NCI-H82 (cell line): ENCODE results near the gene SURF6.

ENCODE experiments used
- DNase-seq: peaks from one replicate; lab custom pipeline; 2025; lab: John Stamatoyannopoulos, UW

SURF6 gene

DNA sequence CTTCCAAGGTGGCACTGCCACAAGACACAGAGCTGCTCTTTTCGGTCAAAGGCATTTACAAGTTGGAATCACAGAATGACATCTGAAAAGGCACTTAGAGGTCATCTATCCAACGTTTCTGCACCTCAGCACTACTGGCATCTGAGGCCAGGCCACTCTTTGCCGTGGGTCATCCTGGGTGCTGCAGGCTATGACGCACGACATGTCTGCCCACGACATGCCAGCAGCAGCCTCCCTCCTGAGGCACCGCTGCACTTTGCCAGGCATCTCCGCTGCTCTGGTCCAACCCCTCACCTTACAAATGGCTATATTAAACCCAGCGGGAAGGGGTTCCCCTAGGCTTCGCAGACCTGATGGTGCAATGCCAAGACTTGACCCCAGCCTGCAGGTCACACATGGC is 31.8 kb upstream of the SURF6 start:
- DNase-seq, result no peak

DNA sequence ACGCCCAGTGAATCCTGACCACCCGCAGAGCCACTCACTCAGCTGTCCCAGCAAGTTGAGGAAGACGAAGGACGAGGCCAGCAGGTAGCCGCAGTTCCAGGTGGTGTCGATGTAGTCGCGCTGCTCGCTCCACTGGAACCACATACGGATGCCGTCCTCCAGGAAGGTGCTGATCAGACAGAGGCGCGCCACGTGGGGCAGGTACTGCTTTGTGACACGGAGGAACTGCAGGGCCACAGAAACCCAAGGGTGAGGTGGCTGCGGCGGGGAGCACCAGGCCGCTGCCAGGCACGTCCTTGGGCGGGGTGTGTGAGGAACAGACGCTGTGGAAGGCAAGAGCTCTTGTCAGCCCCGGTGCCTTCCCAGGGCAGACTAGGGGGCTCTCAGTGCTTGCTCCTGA is 31.2 kb upstream of the SURF6 start:
- DNase-seq, result no peak

DNA sequence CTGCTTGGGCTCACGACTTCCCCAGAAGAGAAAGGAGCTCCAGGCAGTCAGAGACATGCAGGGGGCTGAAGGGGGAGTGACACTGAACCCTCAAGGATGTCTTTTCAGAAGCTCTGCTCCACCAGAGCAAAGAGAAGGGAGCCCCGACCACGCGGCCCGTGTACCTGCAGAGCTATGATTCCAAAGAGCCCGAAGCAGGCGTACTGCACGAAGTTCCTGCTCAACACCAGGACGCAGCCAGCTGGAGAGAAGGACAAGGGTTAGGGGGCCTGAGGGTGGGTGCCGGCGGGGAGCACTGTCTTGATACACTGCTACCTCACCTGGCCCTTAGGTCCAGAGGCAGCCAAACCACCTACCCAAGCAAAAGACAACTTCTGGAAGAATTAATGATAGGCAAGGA is 30.4 kb upstream of the SURF6 start:
- DNase-seq, result no peak

- DNase-seq, result peak; percentile 6
Measured at GRCh38 chr9:133362359-133363044, 26.5 kb upstream of the SURF6 start.

GRCh38 chr9:133361507-133362092 is 25.6 kb upstream of the SURF6 start:
- no peak for DNase-seq

- DNase-seq, result peak; percentile 45
Measured at GRCh38 chr9:133360400-133361393, 24.7 kb upstream of the SURF6 start.

DNA sequence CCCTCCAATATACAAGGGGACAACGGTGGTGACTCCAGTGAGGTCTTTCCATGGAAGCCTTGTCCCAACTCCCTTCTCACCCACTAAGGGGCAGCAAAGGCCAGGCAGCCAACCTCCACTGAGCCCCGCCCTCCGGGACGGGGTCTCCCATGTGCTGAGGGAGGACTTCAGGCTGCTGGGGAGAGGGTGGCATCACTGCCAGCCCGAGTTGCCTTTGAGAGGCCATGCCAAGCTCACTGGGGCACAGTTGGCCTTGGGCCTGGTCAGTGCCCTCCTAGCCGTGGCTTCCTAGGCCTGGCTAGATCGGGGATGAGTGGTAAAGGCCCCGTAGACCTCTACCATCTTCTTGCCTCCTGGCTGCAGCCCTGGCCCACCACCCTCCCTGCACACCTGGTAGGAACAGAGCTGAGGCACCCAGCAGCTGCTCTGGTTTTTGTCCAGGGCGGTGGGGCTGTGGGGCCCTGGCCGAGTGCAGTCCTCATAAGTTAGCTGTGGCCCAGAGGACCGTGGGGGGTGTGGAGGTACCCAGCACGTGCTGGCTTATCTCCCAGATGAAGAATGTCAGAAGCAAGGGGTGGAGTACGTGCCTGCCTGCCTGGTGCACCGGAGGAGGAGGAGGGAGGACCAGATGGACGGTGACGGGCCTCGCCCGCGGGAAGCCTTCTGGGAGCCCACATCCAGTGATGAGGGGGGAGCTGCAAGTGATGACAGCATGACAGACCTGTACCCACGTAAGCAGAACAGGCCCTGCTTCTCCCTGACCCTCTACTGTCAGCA is 23.6 kb upstream of the SURF6 start:
- peak; percentile 72 for DNase-seq

GRCh38 chr9:133357656-133358055 is 21.7 kb upstream of the SURF6 start:
- DNase-seq, result no peak

DNA sequence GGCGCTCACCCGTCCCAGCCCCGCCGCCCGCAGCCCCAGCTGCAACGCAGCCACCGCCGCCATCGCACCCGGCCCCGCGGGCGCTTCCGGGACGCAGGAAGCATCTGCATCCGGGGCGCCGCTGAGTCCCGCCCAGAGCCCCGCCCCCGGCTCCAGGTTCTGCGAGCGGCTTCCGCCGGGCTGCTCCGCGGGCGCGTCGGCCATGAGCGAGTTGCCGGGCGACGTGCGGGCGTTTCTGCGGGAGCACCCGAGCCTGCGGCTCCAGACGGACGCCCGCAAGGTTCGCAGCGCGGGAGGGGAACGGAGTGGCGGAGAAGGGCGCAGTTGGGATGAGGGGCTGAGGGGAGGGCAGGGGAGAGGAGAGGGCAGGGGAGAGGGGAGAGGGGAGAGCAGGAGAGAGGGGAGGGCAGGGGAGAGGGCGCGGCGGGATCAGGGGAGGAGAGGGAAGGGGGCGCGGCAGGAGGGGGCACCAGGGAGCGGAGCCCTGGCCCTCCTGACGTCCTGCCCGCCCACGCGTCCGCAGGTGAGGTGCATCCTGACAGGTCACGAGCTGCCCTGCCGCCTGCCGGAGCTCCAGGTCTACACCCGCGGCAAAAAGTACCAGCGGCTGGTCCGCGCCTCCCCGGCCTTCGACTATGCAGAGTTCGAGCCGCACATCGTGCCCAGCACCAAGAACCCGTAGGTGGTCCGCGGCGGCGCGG is 20.6 kb upstream of the SURF6 start, which contains the start of the genes SURF1 and SURF2:
TSS of gene SURF1 (minus strand) at position 97 of the 701 bp plus-strand sequence. CDS start at position 63, 34 bp downstream.
TSS of gene SURF2 (plus strand) at position 160 of the 701 bp plus-strand sequence. CDS start at position 203, 43 bp downstream.
- DNase-seq, result peak; percentile 85

DNA sequence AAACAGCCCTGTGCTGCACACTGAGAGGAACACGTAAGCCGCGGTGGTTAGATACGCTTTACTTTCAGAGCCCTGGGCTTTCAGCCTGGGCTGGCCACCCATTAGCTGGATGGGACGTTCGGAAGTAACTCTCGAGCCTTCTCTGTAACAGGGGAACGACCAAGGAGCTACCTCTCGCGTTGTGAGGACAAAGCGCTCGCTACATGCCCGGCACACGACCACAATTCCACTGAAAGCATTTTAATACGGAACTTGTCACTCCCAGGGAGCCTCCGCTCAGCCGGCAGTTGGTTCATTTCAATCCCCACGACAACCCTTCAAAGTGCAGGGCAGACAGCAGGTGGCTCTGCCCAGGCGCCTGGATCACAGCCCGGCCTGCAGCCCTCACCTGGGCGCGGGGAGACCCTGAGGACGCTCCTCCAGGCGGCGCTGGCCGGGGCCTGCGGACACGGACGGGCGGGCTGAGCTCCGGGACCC is 19.9 kb upstream of the SURF6 start:
- DNase-seq, result peak; percentile 41

- no peak for DNase-seq
Measured at GRCh38 chr9:133354766-133355165, 18.8 kb upstream of the SURF6 start.

- peak; percentile 53 for DNase-seq
Measured at GRCh38 chr9:133353548-133353947, 17.6 kb upstream of the SURF6 start.

DNA sequence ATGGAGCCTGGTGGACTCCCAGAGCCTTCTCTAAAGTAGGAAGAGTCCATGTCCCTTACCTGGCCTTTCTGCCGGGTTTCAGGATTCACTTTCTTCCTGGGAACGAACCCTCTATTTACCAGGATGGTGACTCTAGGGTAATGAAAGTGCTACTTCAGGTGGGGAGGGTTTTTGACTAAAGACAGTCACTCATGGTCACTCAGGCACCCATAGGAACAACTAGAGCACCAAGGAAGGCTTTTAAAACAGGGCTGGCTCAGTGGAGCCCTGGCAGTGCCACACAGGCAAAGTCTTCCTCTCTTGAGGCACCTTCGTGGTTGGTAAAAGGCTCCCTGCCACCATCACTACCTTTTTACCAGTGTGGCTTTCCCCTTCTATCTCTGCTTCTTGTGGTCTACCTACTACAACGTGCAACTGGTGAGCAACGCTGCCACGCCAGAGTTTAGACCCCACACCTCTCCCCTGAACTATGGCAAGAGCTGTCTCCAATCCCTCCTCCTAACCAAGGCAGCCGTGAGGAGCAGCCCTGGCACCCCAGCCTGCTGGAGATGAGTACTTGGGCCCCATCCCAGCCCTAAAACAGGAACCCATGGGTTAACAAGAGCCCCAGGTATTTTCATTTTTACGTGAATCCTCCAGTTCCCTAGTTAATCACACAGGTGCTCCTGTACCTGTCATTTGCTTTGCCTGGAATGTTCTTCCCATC is 16.8 kb upstream of the SURF6 start:
- peak; percentile 48 for DNase-seq

DNA sequence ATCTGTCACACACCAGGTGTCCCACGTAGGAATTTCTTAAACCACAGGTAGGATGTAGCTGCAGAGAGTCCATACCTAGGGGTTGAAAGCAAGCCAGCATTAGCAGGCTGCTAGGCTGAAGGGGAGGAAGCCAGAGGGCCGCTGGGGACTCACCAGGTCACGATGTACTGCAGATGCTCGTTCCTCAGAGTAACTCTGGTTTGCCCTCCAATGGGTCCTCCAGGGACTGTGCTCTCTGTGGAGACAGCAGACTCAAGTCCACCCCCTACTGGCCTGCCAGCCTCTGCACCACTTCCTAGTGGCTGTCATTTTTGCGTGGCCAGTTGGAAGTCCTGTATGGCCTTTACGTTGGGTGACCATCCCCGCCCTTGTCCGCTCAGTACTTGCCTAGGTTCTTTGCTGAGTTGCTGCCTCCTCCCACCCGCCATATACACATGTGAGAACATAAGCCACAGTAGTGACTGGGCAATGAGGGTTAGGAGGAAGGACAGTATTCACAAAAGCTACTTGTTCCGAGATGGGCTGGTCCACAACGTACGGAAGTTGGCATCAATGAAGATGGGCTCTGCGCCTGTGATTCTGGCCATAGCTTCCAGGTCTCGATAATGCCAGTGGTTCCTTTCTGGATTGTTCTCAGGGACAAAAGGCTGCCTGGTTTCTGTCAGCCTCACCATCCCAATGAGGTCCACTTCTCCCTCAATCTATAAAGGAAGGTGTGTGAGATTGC is 16.1 kb upstream of the SURF6 start:
- DNase-seq, result peak; percentile 83

- no peak for DNase-seq
Measured at GRCh38 chr9:133351526-133351907, 15.5 kb upstream of the SURF6 start.

DNA sequence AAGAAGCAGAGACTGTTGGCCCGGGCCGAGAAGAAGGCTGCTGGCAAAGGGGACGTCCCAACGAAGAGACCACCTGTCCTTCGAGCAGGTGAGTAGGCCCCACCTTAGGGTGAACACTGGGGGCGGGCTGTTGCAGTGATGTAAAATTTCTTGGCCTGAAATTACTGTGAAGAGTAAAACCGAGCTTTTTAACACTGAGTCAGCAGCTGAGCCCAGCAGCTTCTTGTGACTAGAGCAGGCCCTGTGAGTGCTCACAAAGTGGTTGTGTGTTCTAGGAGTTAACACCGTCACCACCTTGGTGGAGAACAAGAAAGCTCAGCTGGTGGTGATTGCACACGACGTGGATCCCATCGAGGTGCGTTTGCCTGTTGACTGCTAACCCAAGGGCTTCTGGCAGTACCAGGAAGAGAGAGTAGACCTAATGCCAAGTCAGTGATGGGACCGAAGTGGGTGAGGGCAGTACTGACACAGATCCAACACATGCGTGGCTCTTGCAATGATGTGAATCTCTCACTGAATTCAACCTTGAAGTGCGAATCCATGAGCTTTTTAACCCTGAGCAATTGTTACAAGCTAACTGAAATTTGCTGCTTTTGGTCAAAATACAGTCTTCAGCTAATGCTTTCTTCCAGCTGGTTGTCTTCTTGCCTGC is 14.1 kb upstream of the SURF6 start:
- no peak for DNase-seq

DNA sequence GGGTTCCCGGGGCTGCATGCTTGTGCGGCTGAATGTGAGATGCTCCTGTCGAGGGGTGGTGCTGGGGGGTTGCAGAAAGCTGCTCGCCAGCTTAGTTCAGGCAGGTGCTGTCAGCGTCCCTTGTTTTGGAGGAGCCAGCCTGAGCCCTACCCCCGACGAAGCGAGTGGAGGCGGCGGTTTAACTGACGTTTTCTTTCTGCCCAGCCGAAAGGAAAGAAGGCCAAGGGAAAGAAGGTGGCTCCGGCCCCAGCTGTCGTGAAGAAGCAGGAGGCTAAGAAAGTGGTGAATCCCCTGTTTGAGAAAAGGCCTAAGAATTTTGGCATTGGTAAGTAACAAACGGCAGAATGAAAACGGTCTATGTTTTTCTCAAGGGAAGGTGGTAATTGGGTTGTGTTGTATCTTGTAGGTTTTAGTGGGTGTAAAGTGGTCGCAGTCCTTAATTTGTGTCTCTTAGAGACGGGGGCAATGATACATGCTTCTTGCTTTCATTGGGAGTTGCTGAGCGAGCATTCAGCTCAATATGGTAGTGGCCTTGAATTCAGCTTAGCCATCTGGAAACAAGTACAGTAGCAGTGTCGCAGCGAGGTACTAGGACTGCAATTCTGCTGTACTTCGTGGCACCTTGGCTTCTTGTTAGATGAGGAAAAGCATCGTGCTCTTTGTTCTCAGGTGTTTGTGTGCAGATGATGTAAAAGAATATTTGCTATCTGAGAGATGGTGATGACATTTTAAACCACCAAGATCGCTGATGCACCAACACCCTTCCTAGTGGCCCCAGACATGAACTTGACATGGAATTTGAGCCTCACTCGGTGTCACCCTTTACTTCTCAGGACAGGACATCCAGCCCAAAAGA is 13.0 kb upstream of the SURF6 start:
- DNase-seq, result no peak
